Body of pancreas (tissue), 4 donors: ENCODE measurements around the gene S100A13. TPM values are rescaled to one million over a fixed set of nuclear protein-coding genes. Genes with fewer than 3 reads are reported as not detected.

ENCODE experiments used
- ATAC-seq: fragments of 150-250 bp; one replicate; pipeline ENCODE4 v1.9.1; 2016
- DNase-seq, 4 donors: peaks; one replicate each; pipeline ENCODE4 v3.0.0-alpha.2; 2019
- H3K27ac ChIP-seq, 4 donors: fragments of 200-600 bp; sonication (generic); 1 replicate in 3 of 4; 2 replicates in 1 of 4; pipeline versions ENCODE4 v1.5.1 to v1.6.1; 2016 to 2019; ENCODE audit warnings: mild to moderate bottlenecking in 1 of 4, mixed read lengths in 1 of 4, moderate library complexity in 1 of 4
- H3K27me3 ChIP-seq, 2 donors: fragments of 200-600 bp; sonication (generic); one replicate each; pipeline ENCODE4 v1.6.0; 2016; ENCODE audit warnings: mild to moderate bottlenecking in 1 of 2
- H3K36me3 ChIP-seq, 2 donors: fragments of 200-600 bp; sonication (generic); replicated peaks in 1 of 2; 2 replicates each; pipeline ENCODE4 v1.5.1; 2016; ENCODE audit warnings: low read depth in 2 of 2; ENCODE audit not compliant: insufficient read depth in 1 of 2
- H3K4me1 ChIP-seq: fragments of 200-600 bp; sonication (generic); one replicate; pipeline ENCODE4 v1.6.0; 2016
- H3K4me3 ChIP-seq, 2 donors: fragments of 200-600 bp; sonication (generic); 1 replicate in 1 of 2; 2 replicates in 1 of 2; pipeline ENCODE4 v1.5.1; 2016 to 2019
- H3K9me3 ChIP-seq, 3 donors: fragments of 200-600 bp; sonication (generic); 1 replicate in 2 of 3; 2 replicates in 1 of 3; pipeline ENCODE4 v1.5.1; 2016
- CTCF ChIP-seq, 7 experiments: fragments of 450-650 bp in 4 of 7; fragments of 200-600 bp in 3 of 7; sonication (generic) in 3 of 7; IDR thresholded peaks; one replicate each; pipeline ENCODE4 v1.5.1; 2016 to 2019; ENCODE audit warnings: antibody characterized with exemption in 7 of 7
- POLR2A ChIP-seq, 3 donors: fragments of 450-650 bp; IDR thresholded peaks; one replicate each; pipeline ENCODE4 v1.6.1; 2016; ENCODE audit warnings: antibody characterized with exemption in 3 of 3, mild to moderate bottlenecking in 2 of 3
- WGBS, 2 donors: methylation state at CpG; one replicate each; pipeline ENCODE4 v1.1.5; 2017; 5-methylcytosine and 5-hydroxymethylcytosine counted together
- intact Hi-C: fragments of 100-400 bp; cut with DNase I; formaldehyde crosslinking; loops from one replicate; pipeline ENCODE4 v1.15.1; 2023
- total RNA-seq, 2 donors: library from RNA; depleted of rRNA; stranded (reverse); fragments of >200 nt; gene quantifications; one replicate each; pipeline ENCODE4 v1.1.0, GENCODE V29; 2016

The S100A13 gene
- total RNA-seq, 2 donors from 2014 or later = 65.3 to 88.7 TPM

- intact Hi-C loops = no loop called here
- peaks cover 36% of the 10 kb centered on the region for H3K4me1 ChIP-seq
- WGBS, 2 donors = 55 to 70% methylated on average over 8 to 10 of the region's 10 CpGs
- no peaks in the 10 kb centered on the region for H3K9me3 ChIP-seq
- peak; percentile 72 for ATAC-seq
- H3K27me3 ChIP-seq = no peaks in the 10 kb centered on the region
- no peaks in the 10 kb centered on the region for H3K36me3 ChIP-seq
- peak within 1 kb of the TSS in 3 of 4 donors; percentile 64 to 70 (median 70) for H3K27ac ChIP-seq
- no peak within 1 kb of the TSS for H3K4me3 ChIP-seq
- peak; percentile 64 to 84 (median 74) for DNase-seq
- TF ChIP-seq POLR2A (IDR thresholded peaks at IDR 0.05) (peak in 2 of 3 donors; percentile 36 to 47), CTCF (IDR thresholded peaks at IDR 0.05) (no peak)
These were observed 11.0 kb downstream of the S100A13 start, which contains the start of gene S100A14 for GRCh38 chr1:153616144-153616916. Gene S100A14 (minus strand): TSS chr1:153616325. CDS start chr1:153615858, 467 bp downstream.

- DNase-seq (no peak), ATAC-seq (no peak)
- Histone ChIP-seq H3K4me1 (peaks cover 42% of the 10 kb centered on the region), H3K36me3 (no peaks in the 10 kb centered on the region), H3K9me3 (no peaks in the 10 kb centered on the region), H3K4me3 (no peak overlapping the region), H3K27me3 (no peaks in the 10 kb centered on the region), H3K27ac (peak overlapping the region in 3 of 4 donors; percentile 64 to 70 (median 70))
- no peak for TF ChIP-seq POLR2A (IDR thresholded peaks at IDR 0.05)
- WGBS, 2 donors = 80 to 95% methylated on average over 1 to 2 of the region's 2 CpGs
- intact Hi-C loops = no loop called here
These were observed 11.9 kb downstream of the S100A13 start for GRCh38 chr1:153615406-153615805.

GRCh38 chr1:153614906-153615305, 12.4 kb downstream of the S100A13 start:
- ATAC-seq = no peak
- no peak for DNase-seq
- Histone ChIP-seq H3K4me1 (peaks cover 47% of the 10 kb centered on the region), H3K27me3 (no peaks in the 10 kb centered on the region), H3K9me3 (no peaks in the 10 kb centered on the region), H3K36me3 (no peaks in the 10 kb centered on the region), H3K27ac (no peak overlapping the region), H3K4me3 (no peak overlapping the region)
- intact Hi-C loops = loop anchor here (5.0 kb wide), 1 partner anchor 38 kb away; no protein-coding TSS in a partner anchor
- TF ChIP-seq CTCF (IDR thresholded peaks at IDR 0.05) (no peak), POLR2A (IDR thresholded peaks at IDR 0.05) (no peak)
- 90 to 91% methylated on average over 4 to 7 of the region's 7 CpGs for WGBS, 2 donors

GRCh38 chr1:153614189-153614900, 13.0 kb downstream of the S100A13 start:
- H3K27me3 ChIP-seq = no peaks in the 10 kb centered on the region
- H3K9me3 ChIP-seq = no peaks in the 10 kb centered on the region
- ATAC-seq (no peak), DNase-seq (no peak)
- no peak overlapping the region for H3K27ac ChIP-seq
- H3K36me3 ChIP-seq = no peaks in the 10 kb centered on the region
- TF ChIP-seq POLR2A (IDR thresholded peaks at IDR 0.05) (no peak), CTCF (IDR thresholded peaks at IDR 0.05) (no peak)
- WGBS, 2 donors = 78 to 80% methylated on average over 2 of the region's 2 CpGs
- H3K4me3 ChIP-seq = no peak overlapping the region
- peaks cover 51% of the 10 kb centered on the region for H3K4me1 ChIP-seq
- intact Hi-C loops = loop anchor here (5.0 kb wide), 1 partner anchor 37 kb away; no protein-coding TSS in a partner anchor

- Histone ChIP-seq H3K36me3 (no peaks in the 10 kb centered on the region), H3K4me3 (no peak overlapping the region), H3K9me3 (no peaks in the 10 kb centered on the region), H3K27me3 (no peaks in the 10 kb centered on the region), H3K27ac (peak overlapping the region; percentile 67 to 89 (median 85)), H3K4me1 (peaks cover 61% of the 10 kb centered on the region)
- TF ChIP-seq POLR2A (IDR thresholded peaks at IDR 0.05) (no peak), CTCF (IDR thresholded peaks at IDR 0.05) (no peak)
- intact Hi-C loops = loop anchor here (5.0 kb wide), 1 partner anchor 36 kb away; no protein-coding TSS in a partner anchor
- 65 to 72% methylated on average over 4 to 5 of the region's 5 CpGs for WGBS, 2 donors
- DNase-seq (no peak), ATAC-seq (no peak)
These were observed 13.9 kb downstream of the S100A13 start for GRCh38 chr1:153613406-153613805.
